HG02642 (cell line): Measurements from ENCODE around the gene ACTR2.
"Not testable (repeated sequence)": the region's sequence is repeated elsewhere in the genome, so short reads cannot be mapped to it uniquely, and the experiment has no call there.

ENCODE experiments used
- ATAC-seq: cut with Tn5 transposase; IDR thresholded peaks from one replicate; pipeline ENCODE4 v1.9.1; 2021; ENCODE audit warnings: mild to moderate bottlenecking; ENCODE audit not compliant: unreplicated experiment, poor library complexity

Gene ACTR2

GRCh38 chr2:65227020-65227455 lies 593 bp upstream of the ACTR2 start:
- peak; percentile 23 for ATAC-seq

- peak; percentile 35 for ATAC-seq
Observed at GRCh38 chr2:65228263-65228750, 676 bp downstream of the ACTR2 start.

- no peak for ATAC-seq
Observed at GRCh38 chr2:65231121-65231520, 3.5 kb downstream of the ACTR2 start.

- no peak for ATAC-seq
Observed at GRCh38 chr2:65231892-65232477, 4.4 kb downstream of the ACTR2 start.

- ATAC-seq = no peak
Observed at GRCh38 chr2:65232636-65233035, 5.0 kb downstream of the ACTR2 start.

GRCh38 chr2:65240657-65241056 lies 13.0 kb downstream of the ACTR2 start:
- no peak for ATAC-seq

- not testable (repeated sequence) for ATAC-seq
Observed at GRCh38 chr2:65244452-65244851, 16.8 kb downstream of the ACTR2 start.

GRCh38 chr2:65252640-65253039 lies 25.0 kb downstream of the ACTR2 start:
- ATAC-seq = no peak

GRCh38 chr2:65255356-65255755 lies 27.7 kb downstream of the ACTR2 start:
- no peak for ATAC-seq

- no peak for ATAC-seq
Observed at GRCh38 chr2:65256054-65256453, 28.4 kb downstream of the ACTR2 start.

- not testable (repeated sequence) for ATAC-seq
Observed at GRCh38 chr2:65257866-65258265, 30.2 kb downstream of the ACTR2 start.

GRCh38 chr2:65261676-65262075 lies 34.0 kb downstream of the ACTR2 start:
- ATAC-seq = no peak

- no peak for ATAC-seq
Observed at GRCh38 chr2:65263262-65263661, 35.6 kb downstream of the ACTR2 start.

GRCh38 chr2:65263986-65264385 lies 36.4 kb downstream of the ACTR2 start:
- no peak for ATAC-seq

GRCh38 chr2:65264821-65265670 lies 37.4 kb downstream of the ACTR2 start:
- ATAC-seq = no peak

GRCh38 chr2:65265671-65266045 lies 38.0 kb downstream of the ACTR2 start:
- ATAC-seq = no peak

GRCh38 chr2:65267008-65267407 lies 39.4 kb downstream of the ACTR2 start:
- no peak for ATAC-seq

- no peak for ATAC-seq
Observed at GRCh38 chr2:65268957-65269356, 41.3 kb downstream of the ACTR2 start.

GRCh38 chr2:65273344-65273743 lies 45.7 kb downstream of the ACTR2 start:
- no peak for ATAC-seq

- no peak for ATAC-seq
Observed at GRCh38 chr2:65275141-65275915, 47.7 kb downstream of the ACTR2 start.

- ATAC-seq = no peak
Observed at GRCh38 chr2:65276609-65277008, 49.0 kb downstream of the ACTR2 start.
